HEK293T (cell line): ENCODE results near the gene ARRB1.

ENCODE experiments used
- ARNT ChIP-seq: fragments of 450-650 bp; IDR thresholded peaks from 2 replicates; pipeline ENCODE4 v1.6.1; 2017; ENCODE audit warnings: mild to moderate bottlenecking
- BHLHE40 ChIP-seq: fragments of 450-650 bp; IDR thresholded peaks from 2 replicates; pipeline ENCODE4 v1.6.1; 2016; ENCODE audit warnings: mild to moderate bottlenecking, moderate library complexity, borderline replicate concordance
- FOXM1 ChIP-seq: fragments of 450-650 bp; IDR thresholded peaks from 2 replicates; pipeline ENCODE4 v1.6.1; 2017; ENCODE audit warnings: mild to moderate bottlenecking, borderline replicate concordance
- HDGF ChIP-seq: fragments of 450-650 bp; IDR thresholded peaks from 2 replicates; pipeline ENCODE4 v1.6.1; 2017; ENCODE audit warnings: antibody characterized with exemption, borderline replicate concordance
- L3MBTL2 ChIP-seq: fragments of 450-650 bp; conservative IDR thresholded peaks from 2 replicates; pipeline ENCODE4 v1.6.1; 2016; ENCODE audit warnings: mild to moderate bottlenecking
- LEF1 ChIP-seq: fragments of 450-650 bp; IDR thresholded peaks from 2 replicates; pipeline ENCODE4 v1.6.1; 2017; ENCODE audit warnings: mild to moderate bottlenecking, borderline replicate concordance
- NFRKB ChIP-seq: fragments of 450-650 bp; IDR thresholded peaks from 2 replicates; pipeline ENCODE4 v1.6.1; 2016; ENCODE audit warnings: mild to moderate bottlenecking, moderate library complexity
- SP1 ChIP-seq: fragments of 450-650 bp; IDR thresholded peaks from 2 replicates; pipeline ENCODE4 v1.6.1; 2017
- ZNF384 ChIP-seq: fragments of 450-650 bp; IDR thresholded peaks from 2 replicates; pipeline ENCODE4 v1.6.1; 2016

GRCh38 chr11:75273411-75274391 lies 77.8 kb downstream of the ARRB1 start:
- TF ChIP-seq SP1 (no peak), LEF1 (no peak), ARNT (no peak), FOXM1 (no peak), L3MBTL2 (no peak), BHLHE40 (no peak), HDGF (no peak), NFRKB (no peak), ZNF384 (no peak)
